MM.1S (cell line): ENCODE results near the gene ADAMTS13.

ENCODE experiments used
- DNase-seq: peaks from one replicate; pipeline ENCODE4 v3.0.0-alpha.2; 2015
- H2AFZ ChIP-seq: fragments of 300-600 bp; sonication (generic); 2 replicates; pipeline ENCODE4 v1.6.0; 2016; ENCODE audit warnings: antibody characterized with exemption, low read length
- H3F3A ChIP-seq: fragments of 300-600 bp; sonication (generic); 2 replicates; pipeline ENCODE4 v1.6.1; 2016; ENCODE audit warnings: mild to moderate bottlenecking, antibody characterized with exemption, low read length, moderate library complexity, mixed read lengths; ENCODE audit not compliant: insufficient read depth
- H3K27ac ChIP-seq: fragments of 300-600 bp; sonication (generic); 2 replicates; pipeline ENCODE4 v1.5.1; 2016; ENCODE audit warnings: mild to moderate bottlenecking, low read length
- H3K27me3 ChIP-seq: fragments of 300-600 bp; sonication (generic); replicated peaks from 2 replicates; pipeline ENCODE4 v1.6.0; 2016; ENCODE audit warnings: low read length; ENCODE audit not compliant: insufficient read depth
- H3K36me3 ChIP-seq: fragments of 300-600 bp; sonication (generic); replicated peaks from 2 replicates; pipeline ENCODE4 v1.6.1; 2016; ENCODE audit warnings: mild to moderate bottlenecking, low read length, mixed read lengths; ENCODE audit not compliant: insufficient read depth
- H3K4me1 ChIP-seq: fragments of 300-600 bp; sonication (generic); 2 replicates; pipeline ENCODE4 v1.6.1; 2016; ENCODE audit warnings: low read length, mixed read lengths
- H3K4me2 ChIP-seq: fragments of 300-600 bp; sonication (generic); 2 replicates; pipeline ENCODE4 v1.6.0; 2016; ENCODE audit warnings: low read depth, low read length
- H3K4me3 ChIP-seq: fragments of 300-600 bp; sonication (generic); 2 replicates; pipeline ENCODE4 v1.5.1; 2016; ENCODE audit warnings: low read length, mixed read lengths
- H3K79me2 ChIP-seq: fragments of 300-600 bp; sonication (generic); 2 replicates; pipeline ENCODE4 v1.6.1; 2016; ENCODE audit warnings: mixed run types, low read length, mixed read lengths
- H3K9ac ChIP-seq: fragments of 300-600 bp; sonication (generic); 2 replicates; pipeline ENCODE4 v1.6.1; 2016; ENCODE audit warnings: low read length, mixed read lengths
- H3K9me2 ChIP-seq: fragments of 300-600 bp; sonication (generic); replicated peaks from 2 replicates; pipeline ENCODE4 v1.6.1; 2016; ENCODE audit warnings: mild to moderate bottlenecking, low read length, mixed read lengths; ENCODE audit not compliant: insufficient read depth
- H3K9me3 ChIP-seq: fragments of 300-600 bp; sonication (generic); replicated peaks from 2 replicates; pipeline ENCODE4 v1.6.1; 2016; ENCODE audit warnings: mild to moderate bottlenecking, low read length, mixed read lengths; ENCODE audit not compliant: insufficient read depth
- H4K20me1 ChIP-seq: fragments of 300-600 bp; sonication (generic); 2 replicates; pipeline ENCODE4 v1.6.1; 2016; ENCODE audit warnings: mild to moderate bottlenecking, low read length, moderate library complexity, mixed read lengths; ENCODE audit not compliant: insufficient read depth
- EZH2 ChIP-seq: fragments of 300-600 bp; sonication (generic); optimal IDR thresholded peaks from 2 replicates; pipeline ENCODE3; 2017; ENCODE audit warnings: low read depth, mild to moderate bottlenecking, antibody characterized with exemption, low read length, mixed read lengths
- EZH2phosphoT487 ChIP-seq: fragments of 300-600 bp; sonication (generic); IDR thresholded peaks from 2 replicates; pipeline ENCODE4 v1.6.1; 2018; ENCODE audit warnings: antibody characterized with exemption, low read length
- TF ChIP-seq, protein P1 (sequence below): fragments of 300-600 bp; sonication (generic); IDR thresholded peaks from 2 replicates; pipeline ENCODE4 v1.5.1; 2016; ENCODE audit warnings: antibody characterized with exemption, low read length, mixed read lengths

Gene ADAMTS13

DNA sequence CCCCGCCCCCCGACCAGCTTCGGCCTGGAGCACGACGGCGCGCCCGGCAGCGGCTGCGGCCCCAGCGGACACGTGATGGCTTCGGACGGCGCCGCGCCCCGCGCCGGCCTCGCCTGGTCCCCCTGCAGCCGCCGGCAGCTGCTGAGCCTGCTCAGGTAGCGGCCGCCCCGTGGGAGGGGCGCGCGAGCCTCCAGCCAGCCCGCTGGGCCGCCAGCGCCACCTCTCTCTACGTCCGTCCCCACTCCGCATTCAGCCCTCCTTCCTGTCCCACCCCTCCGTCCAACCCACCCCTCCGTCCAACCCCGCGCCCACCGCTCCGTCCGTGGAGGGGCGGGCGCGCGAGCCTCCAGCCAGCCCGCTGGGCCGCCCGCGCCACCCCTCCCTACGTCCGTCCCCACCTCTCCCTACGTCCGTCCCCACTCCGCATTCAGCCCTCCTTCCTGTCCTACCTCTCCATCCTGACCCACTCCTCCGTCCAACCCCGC is 6.5 kb downstream of the ADAMTS13 start:
- Histone ChIP-seq H3K4me1 (no peaks in the 10 kb centered on the region), H3K4me2 (no peak overlapping the region), H3K27me3 (peaks cover 74% of the 10 kb centered on the region), H4K20me1 (no peaks in the 10 kb centered on the region), H3K36me3 (no peaks in the 10 kb centered on the region), H2AFZ (no peak overlapping the region), H3K4me3 (no peak overlapping the region), H3K79me2 (no peaks in the 10 kb centered on the region), H3K9me2 (no peaks in the 10 kb centered on the region), H3K9me3 (no peaks in the 10 kb centered on the region), H3K27ac (no peak overlapping the region), H3K9ac (no peak overlapping the region), H3F3A (no peaks in the 10 kb centered on the region)
- no peak for TF ChIP-seq EZH2
- TF ChIP-seq, protein P1, sequence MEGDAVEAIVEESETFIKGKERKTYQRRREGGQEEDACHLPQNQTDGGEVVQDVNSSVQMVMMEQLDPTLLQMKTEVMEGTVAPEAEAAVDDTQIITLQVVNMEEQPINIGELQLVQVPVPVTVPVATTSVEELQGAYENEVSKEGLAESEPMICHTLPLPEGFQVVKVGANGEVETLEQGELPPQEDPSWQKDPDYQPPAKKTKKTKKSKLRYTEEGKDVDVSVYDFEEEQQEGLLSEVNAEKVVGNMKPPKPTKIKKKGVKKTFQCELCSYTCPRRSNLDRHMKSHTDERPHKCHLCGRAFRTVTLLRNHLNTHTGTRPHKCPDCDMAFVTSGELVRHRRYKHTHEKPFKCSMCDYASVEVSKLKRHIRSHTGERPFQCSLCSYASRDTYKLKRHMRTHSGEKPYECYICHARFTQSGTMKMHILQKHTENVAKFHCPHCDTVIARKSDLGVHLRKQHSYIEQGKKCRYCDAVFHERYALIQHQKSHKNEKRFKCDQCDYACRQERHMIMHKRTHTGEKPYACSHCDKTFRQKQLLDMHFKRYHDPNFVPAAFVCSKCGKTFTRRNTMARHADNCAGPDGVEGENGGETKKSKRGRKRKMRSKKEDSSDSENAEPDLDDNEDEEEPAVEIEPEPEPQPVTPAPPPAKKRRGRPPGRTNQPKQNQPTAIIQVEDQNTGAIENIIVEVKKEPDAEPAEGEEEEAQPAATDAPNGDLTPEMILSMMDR = no peak
- TF ChIP-seq EZH2phosphoT487 = no peak
- DNase-seq = no peak

- no peak for DNase-seq
- Histone ChIP-seq H3K36me3 (no peaks in the 10 kb centered on the region), H3K4me3 (no peak overlapping the region), H3K4me1 (no peaks in the 10 kb centered on the region), H4K20me1 (no peaks in the 10 kb centered on the region), H3K9me3 (no peaks in the 10 kb centered on the region), H3K79me2 (no peaks in the 10 kb centered on the region), H3K9me2 (no peaks in the 10 kb centered on the region), H3K4me2 (no peak overlapping the region), H3K27ac (no peak overlapping the region), H3K9ac (no peak overlapping the region), H3K27me3 (peaks cover 69% of the 10 kb centered on the region), H2AFZ (no peak overlapping the region), H3F3A (no peaks in the 10 kb centered on the region)
- TF ChIP-seq EZH2phosphoT487 (no peak), EZH2 (no peak)
- TF ChIP-seq, protein P1 = no peak
These were observed 7.0 kb downstream of the ADAMTS13 start for GRCh38 chr9:133429214-133429613.

DNA sequence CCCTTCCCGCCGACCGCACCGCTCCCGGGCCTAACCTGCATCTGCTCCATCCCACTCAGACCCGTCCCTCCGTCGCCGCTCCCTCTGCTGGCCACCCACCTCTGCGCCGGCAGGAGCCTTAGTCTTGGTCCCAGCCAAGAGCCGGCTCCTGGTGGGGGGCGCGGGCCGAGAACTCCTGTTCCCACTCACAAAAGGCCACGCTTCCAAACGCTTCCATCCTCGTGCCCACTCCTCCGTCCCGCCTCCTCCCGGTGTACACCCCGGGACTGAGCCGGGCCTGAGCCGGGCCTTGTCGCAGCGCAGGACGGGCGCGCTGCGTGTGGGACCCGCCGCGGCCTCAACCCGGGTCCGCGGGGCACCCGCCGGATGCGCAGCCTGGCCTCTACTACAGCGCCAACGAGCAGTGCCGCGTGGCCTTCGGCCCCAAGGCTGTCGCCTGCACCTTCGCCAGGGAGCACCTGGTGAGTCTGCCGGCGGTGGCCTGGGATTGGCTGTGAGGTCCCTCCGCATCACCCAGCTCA is 7.5 kb downstream of the ADAMTS13 start:
- Histone ChIP-seq H3K9ac (no peak overlapping the region), H4K20me1 (no peaks in the 10 kb centered on the region), H3F3A (no peaks in the 10 kb centered on the region), H3K27me3 (peaks cover 68% of the 10 kb centered on the region), H3K4me2 (no peak overlapping the region), H3K27ac (no peak overlapping the region), H3K9me2 (no peaks in the 10 kb centered on the region), H3K4me1 (no peaks in the 10 kb centered on the region), H3K4me3 (no peak overlapping the region), H2AFZ (no peak overlapping the region), H3K36me3 (no peaks in the 10 kb centered on the region), H3K79me2 (no peaks in the 10 kb centered on the region), H3K9me3 (no peaks in the 10 kb centered on the region)
- TF ChIP-seq EZH2 = no peak
- no peak for DNase-seq

GRCh38 chr9:133430244-133430643 is 8.1 kb downstream of the ADAMTS13 start:
- H3K9me2 ChIP-seq = no peaks in the 10 kb centered on the region
- no peak overlapping the region for H3K4me3 ChIP-seq
- TF ChIP-seq, protein P1 = no peak
- TF ChIP-seq EZH2phosphoT487 = no peak
- H3K27me3 ChIP-seq = peaks cover 68% of the 10 kb centered on the region
- no peak for DNase-seq
- H4K20me1 ChIP-seq = no peaks in the 10 kb centered on the region
- no peak overlapping the region for H2AFZ ChIP-seq
- H3K9ac ChIP-seq = no peak overlapping the region
- H3K9me3 ChIP-seq = no peaks in the 10 kb centered on the region
- H3K79me2 ChIP-seq = no peaks in the 10 kb centered on the region
- H3K36me3 ChIP-seq = no peaks in the 10 kb centered on the region
- H3F3A ChIP-seq = no peaks in the 10 kb centered on the region
- H3K4me1 ChIP-seq = no peaks in the 10 kb centered on the region
- no peak overlapping the region for H3K4me2 ChIP-seq
- no peak overlapping the region for H3K27ac ChIP-seq
